D341Med (cell line): ENCODE results near the gene CLIP2.
"Not testable (repeated sequence)": the region's sequence is repeated elsewhere in the genome, so short reads cannot be mapped to it uniquely, and the experiment has no call there.

ENCODE experiments used
- DNase-seq: peaks from one replicate; pipeline ENCODE4 v3.0.0; 2012; ENCODE audit warnings: low spot score

Gene CLIP2

GRCh38 chr7:74371381-74372341 lies 82.5 kb downstream of the CLIP2 start:
- DNase-seq = peak; percentile 33

GRCh38 chr7:74372511-74373111 lies 83.4 kb downstream of the CLIP2 start:
- peak; percentile 25 for DNase-seq

GRCh38 chr7:74373536-74373935 lies 84.3 kb downstream of the CLIP2 start:
- no peak for DNase-seq

GRCh38 chr7:74375726-74376220 lies 86.6 kb downstream of the CLIP2 start:
- DNase-seq = no peak

- no peak for DNase-seq
Observed at GRCh38 chr7:74376256-74377036, 87.2 kb downstream of the CLIP2 start.

GRCh38 chr7:74379938-74380337 lies 90.7 kb downstream of the CLIP2 start:
- DNase-seq = peak; percentile 24

GRCh38 chr7:74380720-74381119 lies 91.5 kb downstream of the CLIP2 start:
- DNase-seq = peak; percentile 24

- not testable (repeated sequence) for DNase-seq
Observed at GRCh38 chr7:74384086-74384485, 94.9 kb downstream of the CLIP2 start.

- DNase-seq = not testable (repeated sequence)
Observed at GRCh38 chr7:74384854-74385253, 95.6 kb downstream of the CLIP2 start.

GRCh38 chr7:74387606-74388005 lies 98.4 kb downstream of the CLIP2 start:
- peak; percentile 12 for DNase-seq

- peak; percentile 33 for DNase-seq
Observed at GRCh38 chr7:74388880-74389415, 99.7 kb downstream of the CLIP2 start.

GRCh38 chr7:74393722-74394121 lies 104.5 kb downstream of the CLIP2 start:
- DNase-seq = not testable (repeated sequence)

GRCh38 chr7:74394601-74395000 lies 105.4 kb downstream of the CLIP2 start:
- DNase-seq = peak; percentile 62

GRCh38 chr7:74395745-74396311 lies 106.6 kb downstream of the CLIP2 start:
- no peak for DNase-seq

GRCh38 chr7:74396993-74397392 lies 107.8 kb downstream of the CLIP2 start:
- no peak for DNase-seq

GRCh38 chr7:74398426-74398825 lies 109.2 kb downstream of the CLIP2 start:
- DNase-seq = no peak

- no peak for DNase-seq
Observed at GRCh38 chr7:74399006-74399405, 109.8 kb downstream of the CLIP2 start.

- DNase-seq = peak; percentile 43
Observed at GRCh38 chr7:74400420-74401136, 111.4 kb downstream of the CLIP2 start.

GRCh38 chr7:74401137-74401859 lies 112.1 kb downstream of the CLIP2 start:
- peak; percentile 86 for DNase-seq

- DNase-seq = not testable (repeated sequence)
Observed at GRCh38 chr7:74402668-74403067, 113.5 kb downstream of the CLIP2 start.
